Measurements from ENCODE around the gene LIG1. TPM values are rescaled to one million over a fixed set of nuclear protein-coding genes. Genes with fewer than 3 reads are reported as not detected.

The LIG1 gene
- total RNA-seq, 1 donor from 2014 or later, result 16.9 TPM

DNA sequence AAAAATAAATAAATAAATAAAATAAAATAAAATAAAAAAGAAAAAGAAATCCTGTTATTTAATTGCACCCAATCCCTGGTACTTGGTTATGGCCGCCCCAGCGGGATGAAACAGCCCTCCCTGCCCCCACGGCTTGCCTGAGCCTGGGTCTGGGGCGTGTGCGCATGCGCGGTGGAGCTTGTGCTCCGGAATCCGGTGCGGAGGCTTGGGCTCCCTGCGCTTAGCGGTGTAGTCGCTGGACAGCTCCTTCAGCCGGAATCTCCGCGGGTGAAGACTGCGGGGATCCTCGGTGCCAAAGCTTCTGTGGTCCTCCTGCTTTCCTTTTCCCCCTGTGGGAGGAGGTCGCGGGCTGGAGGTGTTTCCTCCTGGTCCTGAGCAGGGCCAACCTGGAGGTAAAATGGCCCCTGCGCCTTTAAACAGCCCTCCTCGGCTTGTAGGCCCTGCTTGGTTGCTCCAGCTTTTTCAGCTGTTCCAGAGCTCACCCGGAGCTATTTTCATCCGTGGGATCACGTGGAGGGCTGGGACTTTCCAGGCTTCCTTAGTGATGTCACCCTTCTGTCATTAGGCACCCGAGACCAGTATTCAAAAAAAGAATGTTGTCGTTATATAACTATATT lies 59.7 kb downstream of the LIG1 start, which contains the start of gene PLA2G4C:
Gene PLA2G4C (minus strand): TSS at position 468 of the 617 bp plus-strand sequence. CDS start 4,288 bp downstream, outside the sequence.
- Mint-ChIP-seq H3K9me3 (ENCODE audit: unreplicated experiment) (no peaks in the 10 kb centered on the region), H3K4me1 (ENCODE audit: low read depth, unreplicated experiment) (no peaks in the 10 kb centered on the region), H3K36me3 (ENCODE audit: unreplicated experiment) (no peaks in the 10 kb centered on the region), H3K4me3 (ENCODE audit: unreplicated experiment) (peak within 1 kb of the TSS; percentile 54), H3K27me3 (ENCODE audit: unreplicated experiment) (peaks cover 3% of the 10 kb centered on the region), H3K27ac (ENCODE audit: unreplicated experiment) (peak within 1 kb of the TSS; percentile 48)
- peak; percentile 78 for DNase-seq
- no peak for TF ChIP-seq CTCF (IDR thresholded peaks at IDR 0.05; ENCODE audit: partially characterized antibody, unreplicated experiment)

GRCh38 chr19:48108997-48109782 lies 61.0 kb downstream of the LIG1 start:
- H3K4me1 Mint-ChIP-seq (ENCODE audit: low read depth, unreplicated experiment), result no peaks in the 10 kb centered on the region
- H3K27ac Mint-ChIP-seq (ENCODE audit: unreplicated experiment), result no peak overlapping the region
- no peaks in the 10 kb centered on the region for H3K36me3 Mint-ChIP-seq (ENCODE audit: unreplicated experiment)
- H3K9me3 Mint-ChIP-seq (ENCODE audit: unreplicated experiment), result no peaks in the 10 kb centered on the region
- H3K4me3 Mint-ChIP-seq (ENCODE audit: unreplicated experiment), result no peak overlapping the region
- no peak for TF ChIP-seq CTCF (IDR thresholded peaks at IDR 0.05; ENCODE audit: partially characterized antibody, unreplicated experiment)
- peaks cover 3% of the 10 kb centered on the region for H3K27me3 Mint-ChIP-seq (ENCODE audit: unreplicated experiment)
- DNase-seq, result no peak

DNA sequence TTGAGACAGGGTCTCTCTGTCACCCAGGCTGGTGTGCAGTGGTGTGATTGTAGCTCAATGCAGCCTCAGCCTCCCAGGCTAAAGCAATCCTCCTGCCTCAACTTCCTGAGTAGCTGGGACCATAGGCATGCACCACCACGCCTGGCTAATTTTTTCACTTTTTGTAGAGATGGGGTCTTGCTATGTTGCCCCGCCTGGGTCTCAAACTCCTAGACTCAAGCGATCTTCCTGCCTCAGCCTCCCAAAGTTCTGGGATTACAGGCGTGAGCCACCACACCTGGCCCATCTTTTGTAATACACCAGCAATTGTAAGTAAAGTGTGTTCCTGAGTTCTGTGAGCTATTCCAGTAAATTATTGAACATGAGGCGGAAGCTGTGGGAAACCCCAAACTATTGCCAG lies 66.2 kb downstream of the LIG1 start:
- no peak for DNase-seq
- H3K27me3 Mint-ChIP-seq (ENCODE audit: unreplicated experiment), result peaks cover 3% of the 10 kb centered on the region
- no peaks in the 10 kb centered on the region for H3K36me3 Mint-ChIP-seq (ENCODE audit: unreplicated experiment)
- no peak for TF ChIP-seq CTCF (IDR thresholded peaks at IDR 0.05; ENCODE audit: partially characterized antibody, unreplicated experiment)
- no peaks in the 10 kb centered on the region for H3K4me1 Mint-ChIP-seq (ENCODE audit: low read depth, unreplicated experiment)
- H3K4me3 Mint-ChIP-seq (ENCODE audit: unreplicated experiment), result no peak overlapping the region
- no peak overlapping the region for H3K27ac Mint-ChIP-seq (ENCODE audit: unreplicated experiment)
- no peaks in the 10 kb centered on the region for H3K9me3 Mint-ChIP-seq (ENCODE audit: unreplicated experiment)

DNA sequence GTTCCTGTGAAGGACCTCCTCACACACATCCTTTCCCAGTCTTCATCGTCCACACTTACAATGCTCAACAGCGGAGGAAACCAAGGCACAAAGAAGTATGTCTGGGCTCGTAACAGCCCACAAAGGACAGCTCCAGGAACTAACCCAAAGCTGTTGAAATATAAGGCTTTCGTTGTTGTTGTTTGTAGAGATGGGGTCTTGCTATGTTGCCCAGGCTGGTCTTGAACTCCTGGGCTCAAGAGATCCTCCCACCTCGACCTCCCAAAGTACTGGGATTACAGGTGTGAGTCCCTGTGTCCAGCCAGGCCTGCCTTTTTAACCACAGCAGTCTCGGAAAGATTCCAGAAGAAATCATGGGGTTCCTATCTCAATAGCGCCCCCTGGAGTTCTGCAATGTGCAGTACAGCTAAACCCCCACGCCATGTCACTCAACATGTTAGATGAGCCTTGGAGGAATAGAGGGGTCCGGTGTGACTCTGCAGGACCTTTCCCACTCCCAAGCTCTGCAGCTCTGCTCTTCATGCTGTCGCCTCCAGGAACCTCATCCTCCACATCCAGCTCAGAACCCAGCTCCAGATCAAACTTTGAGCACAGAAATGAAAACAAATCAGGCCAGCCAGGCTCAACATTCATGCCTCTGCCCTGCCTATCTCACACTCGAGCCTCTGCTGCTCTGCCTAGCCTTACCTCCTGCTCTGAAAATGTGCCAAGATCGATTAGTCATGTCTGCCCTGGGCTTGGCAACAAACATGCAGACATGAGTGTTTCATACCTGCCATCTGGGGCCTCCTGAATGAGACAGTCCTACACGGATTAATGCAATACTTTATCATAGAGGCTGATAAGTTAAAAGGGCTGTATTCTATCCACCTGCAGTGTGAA lies 67.0 kb downstream of the LIG1 start:
- Mint-ChIP-seq H3K36me3 (ENCODE audit: unreplicated experiment) (no peaks in the 10 kb centered on the region), H3K4me1 (ENCODE audit: low read depth, unreplicated experiment) (no peaks in the 10 kb centered on the region), H3K4me3 (ENCODE audit: unreplicated experiment) (no peak overlapping the region), H3K9me3 (ENCODE audit: unreplicated experiment) (no peaks in the 10 kb centered on the region), H3K27me3 (ENCODE audit: unreplicated experiment) (peaks cover 3% of the 10 kb centered on the region), H3K27ac (ENCODE audit: unreplicated experiment) (no peak overlapping the region)
- DNase-seq, result peak; percentile 33
- peak; percentile 79 for TF ChIP-seq CTCF (IDR thresholded peaks at IDR 0.05; ENCODE audit: partially characterized antibody, unreplicated experiment)
